Mesenchymal stem cell (in vitro differentiated cells and primary cell): ENCODE data around the gene HSPG2.

ENCODE experiments used
- DNase-seq: peaks from one replicate; pipeline ENCODE4 v3.0.0-alpha.2; 2013
- H2AFZ ChIP-seq: one replicate; pipeline ENCODE4 v1.6.1; 2013; ENCODE audit warnings: low read depth, mild to moderate bottlenecking, control low read depth, inconsistent platforms, low read length, moderate library complexity
- H2AK5ac ChIP-seq: 2 replicates; pipeline ENCODE4 v1.6.1; 2013; ENCODE audit warnings: low read length, moderate library complexity, mild to moderate bottlenecking, inconsistent platforms; ENCODE audit not compliant: severe bottlenecking
- H2BK120ac ChIP-seq: one replicate; pipeline ENCODE4 v1.6.1; 2013; ENCODE audit warnings: low read depth, mild to moderate bottlenecking, inconsistent platforms, low read length, moderate library complexity
- H2BK12ac ChIP-seq, 2 experiments: one replicate each; pipeline ENCODE4 v1.6.1; 2013; ENCODE audit warnings: inconsistent platforms in 2 of 2, low read length in 2 of 2, mild to moderate bottlenecking in 2 of 2, moderate library complexity in 2 of 2, control low read depth in 1 of 2
- H2BK15ac ChIP-seq: one replicate; pipeline ENCODE4 v1.6.1; 2013; ENCODE audit warnings: mild to moderate bottlenecking, low read depth, inconsistent platforms; ENCODE audit not compliant: poor library complexity, severe bottlenecking
- H2BK5ac ChIP-seq: 2 replicates; pipeline ENCODE4 v1.6.1; 2013; ENCODE audit warnings: low read depth, mild to moderate bottlenecking, low read length, control low read depth, inconsistent platforms; ENCODE audit not compliant: poor library complexity, severe bottlenecking
- H3K14ac ChIP-seq, 2 experiments: one replicate each; pipeline ENCODE4 v1.6.1; 2013; ENCODE audit warnings: inconsistent platforms in 2 of 2, low read length in 2 of 2, control low read depth in 1 of 2, mild to moderate bottlenecking in 1 of 2, moderate library complexity in 1 of 2
- H3K18ac ChIP-seq, 2 experiments: one replicate each; pipeline ENCODE4 v1.6.1; 2013; ENCODE audit warnings: inconsistent platforms in 2 of 2, low read length in 2 of 2, control low read depth in 1 of 2, low read depth in 1 of 2, mild to moderate bottlenecking in 1 of 2
- H3K23ac ChIP-seq, 2 experiments: one replicate each; pipeline ENCODE4 v1.6.1; 2013; ENCODE audit warnings: inconsistent platforms in 2 of 2, low read length in 2 of 2, mild to moderate bottlenecking in 2 of 2, moderate library complexity in 2 of 2, control low read depth in 1 of 2
- H3K27ac ChIP-seq: 2 replicates; pipeline ENCODE4 v1.5.1; 2013; ENCODE audit warnings: mild to moderate bottlenecking, moderate library complexity, low read length, control low read depth, inconsistent platforms; ENCODE audit not compliant: poor library complexity, severe bottlenecking
- H3K27me3 ChIP-seq, 2 experiments: 2 replicates each; pipeline versions ENCODE4 v1.6.1 to v1.7.0; 2013; ENCODE audit warnings: low read length in 2 of 2, mild to moderate bottlenecking in 2 of 2, moderate library complexity in 2 of 2, control low read depth in 1 of 2, inconsistent platforms in 1 of 2; ENCODE audit not compliant: control insufficient read depth in 1 of 2, insufficient read depth in 1 of 2
- H3K36me3 ChIP-seq, 2 experiments: 2 replicates each; pipeline versions ENCODE4 v1.6.1 to v1.7.0; 2013; ENCODE audit warnings: low read length in 2 of 2, control low read depth in 1 of 2, inconsistent platforms in 1 of 2, low read depth in 1 of 2, mild to moderate bottlenecking in 1 of 2; ENCODE audit not compliant: insufficient read depth in 2 of 2, control insufficient read depth in 1 of 2
- H3K4ac ChIP-seq, 2 experiments: one replicate each; pipeline ENCODE4 v1.6.1; 2013; ENCODE audit warnings: inconsistent platforms in 2 of 2, low read length in 2 of 2, mild to moderate bottlenecking in 2 of 2, moderate library complexity in 2 of 2, control low read depth in 1 of 2, low read depth in 1 of 2
- H3K4me1 ChIP-seq: 2 replicates; pipeline ENCODE4 v1.6.1; 2013; ENCODE audit warnings: low read depth, low read length, control low read depth; ENCODE audit not compliant: control insufficient read depth, insufficient read depth
- H3K4me2 ChIP-seq: 2 replicates; pipeline ENCODE4 v1.6.1; 2013; ENCODE audit warnings: low read length, mild to moderate bottlenecking, inconsistent platforms; ENCODE audit not compliant: poor library complexity, severe bottlenecking
- H3K4me3 ChIP-seq, 2 experiments: 2 replicates each; pipeline versions ENCODE4 v1.5.1 to v1.7.0; 2013; ENCODE audit warnings: low read length in 2 of 2, mild to moderate bottlenecking in 2 of 2, control low read depth in 1 of 2, low read depth in 1 of 2; ENCODE audit not compliant: insufficient read depth in 1 of 2
- H3K79me1 ChIP-seq: replicated peaks from 2 replicates; pipeline ENCODE4 v1.6.1; 2013; ENCODE audit warnings: mild to moderate bottlenecking, control low read depth, low read length, inconsistent platforms; ENCODE audit not compliant: poor library complexity, severe bottlenecking
- H3K9ac ChIP-seq: 2 replicates; pipeline ENCODE4 v1.7.0; 2013; ENCODE audit warnings: mild to moderate bottlenecking, low read length, moderate library complexity
- H3K9me3 ChIP-seq: 2 replicates; pipeline ENCODE4 v1.7.0; 2013; ENCODE audit warnings: mild to moderate bottlenecking, low read length; ENCODE audit not compliant: control insufficient read depth
- H4K8ac ChIP-seq: one replicate; pipeline ENCODE4 v1.6.1; 2013; ENCODE audit warnings: inconsistent platforms, mild to moderate bottlenecking, low read length, moderate library complexity
- H4K91ac ChIP-seq: one replicate; pipeline ENCODE4 v1.6.1; 2013; ENCODE audit warnings: mild to moderate bottlenecking, low read length, inconsistent platforms
- WGBS: methylation state at CpG from one replicate; pipeline ENCODE4 v1.1.7; 2013; ENCODE audit warnings: mixed read lengths; 5-methylcytosine and 5-hydroxymethylcytosine counted together

The HSPG2 gene

DNA sequence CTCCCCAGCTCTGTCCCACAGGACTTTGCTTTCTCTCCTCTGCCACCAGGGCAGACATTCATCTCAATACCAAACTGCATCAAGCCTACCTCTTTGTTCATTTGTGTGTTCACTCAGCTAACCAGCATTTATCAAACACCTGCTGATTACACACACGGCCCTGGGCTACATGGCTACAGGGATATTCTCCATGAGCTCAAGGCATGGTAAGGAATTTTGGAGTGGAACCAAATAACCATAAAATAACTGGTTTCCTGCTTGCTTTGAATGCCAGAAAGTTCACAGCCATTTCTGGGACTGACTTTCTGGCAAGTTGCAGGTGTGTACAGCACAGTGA is 70.4 kb downstream of the HSPG2 start:
- Histone ChIP-seq H2BK15ac (no peak overlapping the region), H3K4me3 (no peak overlapping the region), H4K91ac (no peak overlapping the region), H3K4ac (no peak overlapping the region), H2BK5ac (no peak overlapping the region), H3K18ac (no peak overlapping the region), H3K4me2 (no peak overlapping the region), H3K4me1 (peaks cover 22% of the 10 kb centered on the region), H3K27ac (no peak overlapping the region), H3K27me3 (no peaks in the 10 kb centered on the region), H4K8ac (no peak overlapping the region), H3K23ac (no peak overlapping the region), H3K9me3 (no peaks in the 10 kb centered on the region), H3K36me3 (peaks cover 78 to 82% of the 10 kb centered on the region in 2 experiments), H2AK5ac (no peak overlapping the region), H3K79me1 (peaks cover 26% of the 10 kb centered on the region), H3K9ac (no peak overlapping the region), H2BK12ac (no peak overlapping the region), H2BK120ac (no peak overlapping the region), H2AFZ (no peak overlapping the region), H3K14ac (no peak overlapping the region)
- DNase-seq = no peak
- 89% methylated on average over 1 of the region's 1 CpG for WGBS

DNA sequence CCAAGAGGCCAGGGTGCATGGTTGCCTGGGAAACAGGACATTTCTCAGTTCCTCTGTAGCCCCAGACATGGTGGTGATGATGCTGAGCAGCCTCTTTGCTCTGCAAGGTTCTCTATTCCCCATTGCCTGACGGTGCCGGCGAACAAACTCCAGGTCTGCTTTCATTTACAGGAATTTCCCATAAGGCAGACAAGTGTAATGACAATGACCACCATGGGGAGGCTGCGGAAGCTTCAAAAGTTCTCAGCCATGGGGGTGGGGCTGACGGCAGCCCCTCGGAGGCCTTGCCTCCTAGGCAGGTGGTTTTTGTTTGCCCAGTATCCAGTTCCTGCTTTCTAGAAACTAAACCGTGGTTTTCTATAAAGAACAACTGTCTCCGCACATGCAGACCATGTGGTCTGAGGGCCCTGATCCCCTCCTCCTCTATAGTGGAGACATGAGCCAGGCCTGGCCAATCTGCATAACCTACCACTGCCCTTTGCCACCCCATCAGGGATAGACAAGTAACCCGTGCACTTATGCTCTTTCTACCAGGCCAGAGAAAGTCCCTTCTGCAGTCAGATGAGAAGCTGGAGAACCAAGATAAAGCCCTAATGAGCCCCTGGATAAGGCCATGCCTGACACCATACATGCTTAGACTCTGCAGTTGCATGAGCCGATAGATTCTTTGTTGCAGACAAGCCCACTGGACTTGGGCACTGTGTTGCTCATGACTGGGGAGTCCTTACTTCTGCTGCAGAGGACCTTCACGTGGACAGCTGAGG is 71.0 kb downstream of the HSPG2 start:
- no peak overlapping the region for H3K4me3 ChIP-seq
- H2BK15ac ChIP-seq = no peak overlapping the region
- no peak overlapping the region for H3K9ac ChIP-seq
- H3K4me1 ChIP-seq = peaks cover 22% of the 10 kb centered on the region
- peaks cover 78 to 82% of the 10 kb centered on the region in 2 experiments for H3K36me3 ChIP-seq
- H2BK120ac ChIP-seq = no peak overlapping the region
- DNase-seq = peak; percentile 12
- H2BK5ac ChIP-seq = no peak overlapping the region
- no peak overlapping the region for H2AK5ac ChIP-seq
- H4K8ac ChIP-seq = no peak overlapping the region
- no peak overlapping the region for H2AFZ ChIP-seq
- peaks cover 27% of the 10 kb centered on the region for H3K79me1 ChIP-seq
- H3K18ac ChIP-seq = no peak overlapping the region
- no peak overlapping the region for H4K91ac ChIP-seq
- no peak overlapping the region for H3K4me2 ChIP-seq
- H3K14ac ChIP-seq = no peak overlapping the region
- 74% methylated on average over 11 of the region's 11 CpGs for WGBS
- no peak overlapping the region for H3K23ac ChIP-seq
- H3K27me3 ChIP-seq = no peaks in the 10 kb centered on the region
- no peak overlapping the region for H2BK12ac ChIP-seq
- H3K9me3 ChIP-seq = no peaks in the 10 kb centered on the region
- no peak overlapping the region for H3K27ac ChIP-seq
- H3K4ac ChIP-seq = no peak overlapping the region

DNA sequence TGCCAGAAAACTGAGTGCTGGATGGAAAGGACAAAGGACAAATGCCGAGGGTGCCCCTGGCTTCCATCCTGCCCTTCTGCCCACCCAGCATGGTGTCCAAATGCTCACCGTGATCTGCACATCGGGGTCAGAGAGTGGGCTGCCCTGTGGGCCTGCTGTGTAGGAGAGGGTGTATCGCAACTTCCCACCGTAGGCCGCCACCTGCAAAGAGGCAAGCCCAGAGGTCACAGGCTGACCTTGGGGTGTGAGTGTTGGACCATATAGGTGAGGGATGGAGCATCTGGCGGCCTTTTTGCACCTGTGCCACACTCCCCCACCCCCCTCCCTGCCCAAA is 71.5 kb downstream of the HSPG2 start:
- WGBS = 97% methylated on average over 6 of the region's 7 CpGs
- Histone ChIP-seq H3K18ac (no peak overlapping the region), H3K9me3 (no peaks in the 10 kb centered on the region), H2BK5ac (peak overlapping the region; percentile 20), H3K9ac (no peak overlapping the region), H2BK12ac (no peak overlapping the region), H2AK5ac (no peak overlapping the region), H4K91ac (peak overlapping the region; percentile 47), H3K4me2 (no peak overlapping the region), H3K4me1 (peaks cover 19% of the 10 kb centered on the region), H2AFZ (no peak overlapping the region), H3K27me3 (no peaks in the 10 kb centered on the region), H2BK120ac (no peak overlapping the region), H3K14ac (no peak overlapping the region), H2BK15ac (no peak overlapping the region), H3K36me3 (peaks cover 78 to 82% of the 10 kb centered on the region in 2 experiments), H3K23ac (no peak overlapping the region), H3K4me3 (no peak overlapping the region), H3K27ac (no peak overlapping the region), H4K8ac (no peak overlapping the region), H3K4ac (no peak overlapping the region), H3K79me1 (peaks cover 25% of the 10 kb centered on the region)
- DNase-seq = no peak

DNA sequence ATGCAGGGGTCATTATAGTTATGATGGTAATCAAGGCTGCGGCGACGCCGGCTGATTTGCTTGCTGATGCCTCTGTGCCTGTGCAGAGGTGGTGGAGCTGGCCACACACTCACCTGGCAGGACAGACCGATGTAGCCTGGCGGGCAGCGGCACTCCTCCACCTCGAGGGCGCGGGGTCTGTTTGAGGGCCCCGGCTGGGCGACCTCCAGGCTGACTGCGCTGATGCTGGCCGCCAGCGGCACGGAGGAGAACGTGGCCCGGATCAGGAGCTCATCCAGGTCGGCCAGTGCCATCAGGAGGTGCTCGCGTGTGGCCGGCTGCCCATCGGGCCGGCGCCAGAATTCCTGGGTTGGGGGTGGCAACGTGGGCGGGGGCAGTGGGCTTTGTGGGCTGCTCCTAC is 72.4 kb downstream of the HSPG2 start:
- H3K9me3 ChIP-seq = no peaks in the 10 kb centered on the region
- no peak overlapping the region for H3K23ac ChIP-seq
- H3K18ac ChIP-seq = no peak overlapping the region
- H3K4me1 ChIP-seq = peaks cover 12% of the 10 kb centered on the region
- WGBS = 93% methylated on average over 23 of the region's 27 CpGs
- H2BK12ac ChIP-seq = no peak overlapping the region
- DNase-seq = no peak
- no peak overlapping the region for H4K8ac ChIP-seq
- no peak overlapping the region for H2BK120ac ChIP-seq
- peaks cover 80 to 83% of the 10 kb centered on the region in 2 experiments for H3K36me3 ChIP-seq
- H3K14ac ChIP-seq = no peak overlapping the region
- H3K27me3 ChIP-seq = no peaks in the 10 kb centered on the region
- no peak overlapping the region for H3K27ac ChIP-seq
- no peak overlapping the region for H3K4me2 ChIP-seq
- H2AFZ ChIP-seq = no peak overlapping the region
- no peak overlapping the region for H2BK5ac ChIP-seq
- H2BK15ac ChIP-seq = no peak overlapping the region
- H4K91ac ChIP-seq = no peak overlapping the region
- H3K79me1 ChIP-seq = peaks cover 30% of the 10 kb centered on the region
- H3K4me3 ChIP-seq = no peak overlapping the region
- H2AK5ac ChIP-seq = no peak overlapping the region
- H3K9ac ChIP-seq = no peak overlapping the region
- no peak overlapping the region for H3K4ac ChIP-seq
